Ecto neural progenitor cell (in vitro differentiated cells): ENCODE results near the gene MAP7D2.

Experiments
- DNase-seq: peaks from one replicate; pipeline ENCODE4 v3.0.0-alpha.2; 2018; ENCODE audit warnings: low spot score

The MAP7D2 gene

DNA sequence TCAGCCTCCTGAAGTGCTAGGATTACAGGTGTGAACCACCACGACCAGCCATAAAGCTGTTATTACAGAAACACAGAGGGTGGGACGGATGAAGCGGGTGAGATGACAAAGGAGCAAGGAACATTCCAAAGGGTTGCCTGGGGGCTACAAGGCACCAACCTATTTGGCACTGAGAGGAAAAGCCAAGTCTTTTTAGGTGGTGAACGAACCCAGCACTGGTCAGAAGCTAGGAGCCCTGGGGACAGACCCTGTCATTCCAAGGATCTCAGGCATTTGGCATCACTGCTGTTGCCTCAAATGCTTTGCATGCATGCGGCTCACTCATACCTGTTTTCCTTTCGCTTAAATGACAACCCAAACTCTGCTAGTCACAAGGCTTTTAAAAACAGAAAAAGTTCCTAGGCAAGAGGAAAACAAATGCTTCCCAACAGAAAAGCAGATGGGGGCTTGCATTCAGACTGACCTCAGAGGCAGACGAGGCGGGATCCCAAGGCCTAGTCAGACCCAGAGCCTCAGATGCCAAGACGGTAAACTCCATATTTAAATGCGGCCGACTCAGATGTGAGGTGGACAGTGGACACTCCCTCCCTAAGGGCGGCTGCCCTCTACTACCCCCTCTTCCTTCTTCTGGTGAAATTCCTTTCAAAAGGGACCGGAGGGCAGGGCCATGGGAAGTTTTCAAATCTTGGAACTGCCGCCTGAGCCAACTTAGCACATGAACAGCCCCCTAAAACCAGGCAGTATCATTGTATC, 4.5 kb downstream of the MAP7D2 start:
- no peak for DNase-seq

DNA sequence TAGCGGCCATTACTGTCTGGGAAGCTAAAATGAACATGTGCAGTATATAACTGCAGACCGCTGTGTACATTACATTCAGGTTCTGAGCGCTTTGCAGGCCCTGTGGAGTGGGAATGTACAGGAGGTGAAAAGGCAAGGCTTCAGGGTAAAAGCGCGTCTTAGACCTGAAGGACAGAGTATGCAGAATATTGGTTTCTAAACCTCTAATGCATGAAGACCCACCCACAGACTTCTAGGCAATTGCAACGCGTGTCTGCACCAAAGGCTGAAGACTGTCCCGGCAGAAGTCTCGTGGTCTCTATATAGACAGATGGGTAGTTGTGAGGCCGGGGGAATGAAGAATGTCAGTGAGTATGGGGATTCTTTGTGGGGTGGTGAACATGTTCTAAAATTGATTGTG, 5.4 kb downstream of the MAP7D2 start:
- DNase-seq, result no peak

DNA sequence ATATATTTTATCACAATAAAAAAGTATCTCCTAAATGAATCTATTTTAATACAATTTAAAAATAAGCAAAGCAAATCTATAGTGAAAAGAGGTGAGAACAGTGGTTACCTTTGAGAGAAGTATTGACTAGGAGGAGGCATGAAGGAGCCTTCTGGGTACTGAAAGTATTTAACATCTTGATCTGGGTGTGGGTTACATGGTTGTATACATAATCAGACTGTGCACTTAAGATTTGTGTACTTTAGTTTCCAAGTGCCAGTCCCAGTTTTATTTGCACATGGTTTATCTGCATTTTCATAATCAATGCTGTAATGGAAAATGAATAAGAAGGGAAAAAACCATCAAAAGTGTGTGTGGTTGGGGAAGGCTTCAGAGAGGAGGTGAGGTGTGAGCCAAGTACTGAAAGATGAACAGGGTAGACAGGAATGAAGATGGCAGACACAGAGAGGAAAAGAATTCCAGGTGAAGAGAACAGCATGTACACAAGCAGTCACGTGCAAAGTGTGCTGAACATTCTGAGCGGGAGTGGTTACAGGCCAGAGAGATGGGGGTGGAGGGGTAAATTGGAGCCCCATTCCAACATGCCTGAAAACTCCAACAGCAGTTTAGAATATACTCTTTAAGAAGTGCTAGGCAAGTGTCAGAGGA, 14.6 kb downstream of the MAP7D2 start:
- no peak for DNase-seq

DNA sequence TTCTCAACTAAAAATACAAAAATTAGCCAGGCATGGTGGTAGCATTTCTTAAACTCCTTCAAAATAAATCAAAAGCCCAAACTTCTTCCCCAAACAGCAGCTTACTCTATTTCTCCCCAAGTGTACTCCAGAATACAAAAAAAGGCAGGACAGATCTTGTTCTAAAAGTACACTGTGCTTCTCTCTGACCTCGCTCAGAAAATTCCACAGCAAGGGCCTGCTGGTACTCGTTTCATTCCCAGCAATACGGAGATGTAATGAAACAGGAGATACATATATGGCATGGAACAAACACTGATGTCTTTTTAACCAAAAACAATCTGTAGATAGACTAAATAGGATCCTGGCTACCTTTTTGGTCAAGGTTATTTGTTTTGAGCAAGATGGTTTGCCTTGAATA, 25.2 kb downstream of the MAP7D2 start:
- DNase-seq, result no peak

DNA sequence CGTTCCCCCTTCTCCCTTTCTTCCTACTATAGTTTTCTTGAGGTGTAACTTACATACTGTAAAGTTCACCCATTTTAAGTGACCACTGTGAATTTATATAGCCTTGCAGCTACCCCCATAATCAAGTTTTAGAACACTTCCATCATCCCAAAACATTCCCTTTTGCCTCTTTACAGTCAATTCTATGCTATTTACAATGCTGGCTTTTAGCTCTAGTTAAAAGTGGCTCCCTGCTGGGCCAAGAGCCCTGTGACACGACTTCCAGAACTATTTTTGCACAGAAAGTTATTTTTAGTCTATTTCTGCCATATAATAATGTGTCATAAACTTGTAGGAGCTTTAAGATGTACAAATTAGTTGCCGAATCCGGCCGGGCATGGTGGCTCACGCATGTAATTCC, 26.9 kb downstream of the MAP7D2 start:
- no peak for DNase-seq

DNA sequence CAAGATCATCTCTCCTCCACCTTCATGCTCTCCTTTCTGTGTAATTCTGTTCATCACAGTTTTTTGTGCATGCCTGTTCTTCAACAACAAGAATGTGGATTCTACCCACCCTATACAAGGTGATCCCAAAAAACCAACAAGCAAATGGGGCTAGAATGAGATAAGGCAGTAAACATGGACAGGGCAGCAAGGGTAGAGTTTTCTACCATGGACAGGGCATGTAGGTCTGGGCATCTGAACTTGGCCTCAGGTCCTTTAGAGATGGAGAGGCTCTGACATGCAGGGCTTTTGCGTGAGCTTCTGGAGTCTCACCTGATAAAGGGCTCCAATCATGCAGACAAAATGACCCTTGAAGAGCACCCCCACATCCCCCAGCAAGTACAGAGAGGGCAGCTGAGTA, 36.4 kb downstream of the MAP7D2 start:
- no peak for DNase-seq

DNA sequence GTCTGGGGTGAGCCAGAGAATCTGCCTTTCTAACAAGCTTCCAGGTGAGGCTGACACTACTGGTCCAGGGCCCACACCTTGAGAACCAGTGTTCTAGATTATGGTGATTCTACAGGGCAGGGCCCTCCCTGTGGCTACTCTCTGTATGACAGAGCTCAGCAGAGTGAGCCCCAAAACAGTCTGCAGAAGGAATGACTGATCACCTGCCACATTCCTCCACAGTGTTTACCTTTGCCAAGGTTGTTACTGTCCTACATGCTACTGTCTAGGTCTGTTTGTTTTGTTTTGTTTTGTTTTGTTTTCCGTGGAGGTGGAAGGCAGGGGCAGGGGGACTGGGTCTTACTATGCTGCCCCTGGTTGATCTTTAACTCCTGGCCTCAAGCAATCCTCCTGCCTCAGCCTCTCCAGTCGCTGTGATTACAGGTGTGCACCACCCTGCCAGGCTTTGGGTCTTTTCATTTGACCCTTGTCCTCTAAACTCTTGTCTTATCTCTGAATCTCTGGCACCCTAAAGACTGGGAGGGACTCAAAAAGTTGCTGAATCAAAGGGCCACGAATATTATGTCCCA, 45.1 kb downstream of the MAP7D2 start:
- no peak for DNase-seq

DNA sequence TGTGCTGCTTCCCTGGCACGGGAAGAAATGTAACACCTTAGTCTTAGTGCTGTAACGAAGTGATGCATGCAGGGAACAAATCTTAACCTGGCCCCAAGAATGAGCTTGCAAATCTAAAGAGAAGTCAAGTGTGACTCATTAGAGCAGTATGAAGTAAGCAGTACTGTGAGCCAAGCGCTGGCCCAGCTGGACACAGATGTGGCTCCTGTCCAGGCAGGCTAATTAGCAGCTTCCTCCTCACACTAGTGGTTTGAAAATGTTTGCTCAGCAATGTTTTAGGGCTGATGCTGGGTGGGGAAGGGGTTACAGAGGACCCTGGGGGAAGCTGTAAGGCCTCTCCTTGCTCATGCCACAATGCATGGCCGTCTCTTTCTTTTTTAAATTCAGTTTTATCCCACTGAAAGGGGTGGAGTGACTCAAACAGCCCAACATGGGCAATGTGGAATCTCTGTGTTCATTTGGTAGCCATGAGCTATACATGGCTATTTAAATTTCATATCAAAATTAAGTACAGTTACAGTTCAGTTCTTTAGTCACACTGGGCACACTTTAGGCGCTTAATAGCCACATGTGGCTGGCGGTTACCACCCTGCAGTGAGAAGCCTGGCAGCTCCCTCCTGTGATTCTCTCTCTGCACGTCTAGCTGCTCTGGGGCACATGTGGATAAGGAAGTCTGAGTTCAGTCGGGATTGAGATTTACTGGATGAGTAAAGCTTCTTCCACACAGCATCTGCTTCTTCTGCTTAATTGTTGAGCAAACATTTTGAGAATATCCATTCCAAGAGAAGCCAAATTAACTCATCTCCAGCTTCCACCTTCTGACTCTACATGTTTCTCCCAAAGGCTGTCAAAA, 48.8 kb downstream of the MAP7D2 start:
- DNase-seq, result no peak

DNA sequence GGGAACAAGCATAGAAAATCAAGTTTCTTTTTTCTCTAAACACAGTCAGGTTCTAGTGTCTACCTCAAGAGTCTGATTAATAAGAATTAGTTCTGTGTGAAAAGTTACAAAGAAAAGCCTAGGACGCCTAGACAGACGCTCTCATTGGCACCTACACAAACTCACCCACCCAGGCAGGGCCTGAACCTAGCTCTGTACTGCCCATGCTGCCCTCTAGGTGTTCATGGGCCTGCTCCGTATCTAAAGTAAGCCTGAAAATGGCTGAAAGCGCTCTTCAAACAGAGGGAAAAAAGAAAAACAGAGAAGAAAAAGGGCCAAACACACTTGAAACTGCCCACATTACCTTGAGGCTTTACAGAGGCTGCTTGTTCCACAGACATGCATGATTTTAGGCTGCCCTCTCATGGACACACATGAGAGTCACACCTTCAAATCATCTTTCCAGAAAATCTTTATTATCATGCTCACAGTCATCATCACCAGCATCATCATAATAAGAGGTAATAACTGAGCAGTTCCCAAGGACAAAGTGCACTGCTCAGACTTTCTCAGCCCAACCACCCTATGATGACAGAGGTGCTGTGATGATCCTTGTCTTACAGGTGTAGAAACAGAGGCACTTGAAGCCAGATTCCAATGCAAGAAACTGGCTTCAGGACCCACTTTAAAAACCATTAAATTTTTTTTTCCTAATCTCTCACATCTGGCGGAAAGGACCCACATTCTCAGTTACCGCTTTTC, 49.6 kb downstream of the MAP7D2 start:
- DNase-seq, result no peak

DNA sequence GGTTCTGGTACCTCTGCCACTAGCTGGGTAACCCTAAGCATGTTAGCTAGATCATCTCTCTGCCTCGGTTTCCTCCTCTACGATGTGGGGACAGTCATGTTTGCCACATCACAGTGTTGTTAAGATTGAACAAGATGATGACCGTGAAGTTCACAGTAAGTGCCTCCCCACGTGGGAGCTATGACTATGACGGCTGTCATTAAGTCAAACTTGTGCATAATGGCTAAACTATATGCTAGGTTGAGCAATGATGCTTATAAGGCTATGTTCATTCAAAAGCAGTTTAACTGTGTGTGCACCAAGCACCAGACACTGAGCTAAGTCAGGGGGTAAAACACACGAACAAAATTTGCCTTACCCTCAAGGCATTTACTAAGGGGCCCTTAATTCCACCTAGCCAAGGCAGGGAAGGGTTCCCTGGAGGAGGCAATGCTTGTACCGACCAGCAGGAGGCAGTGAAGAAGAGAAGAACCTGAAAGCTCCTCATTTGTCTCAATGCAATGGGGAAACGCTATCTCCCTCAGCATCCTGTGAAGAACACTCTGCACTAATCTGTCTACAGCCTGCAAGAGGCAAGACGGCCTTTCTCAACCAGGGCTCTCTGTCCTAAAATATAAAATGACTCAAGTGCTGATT, 52.9 kb downstream of the MAP7D2 start:
- no peak for DNase-seq

DNA sequence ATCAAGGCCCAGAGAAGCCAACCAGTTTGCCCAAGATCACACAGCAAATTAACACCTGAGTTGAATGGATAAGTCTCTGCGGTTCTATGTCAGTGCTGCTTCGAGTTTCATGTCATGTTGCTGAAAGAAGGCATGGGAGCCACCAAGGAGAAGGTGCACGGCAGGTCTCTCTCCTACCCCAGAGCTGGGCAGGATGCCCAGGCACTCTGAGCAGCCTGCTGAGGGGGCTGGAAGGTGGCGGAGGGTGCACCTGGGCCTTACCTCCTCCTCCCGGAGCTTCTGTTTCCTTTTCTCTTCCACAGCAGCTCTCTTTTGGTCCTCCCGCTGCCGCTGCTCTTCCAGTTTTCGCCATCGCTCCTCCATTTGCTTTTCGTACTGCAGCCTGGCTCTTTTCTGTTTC, 53.6 kb downstream of the MAP7D2 start:
- no peak for DNase-seq

DNA sequence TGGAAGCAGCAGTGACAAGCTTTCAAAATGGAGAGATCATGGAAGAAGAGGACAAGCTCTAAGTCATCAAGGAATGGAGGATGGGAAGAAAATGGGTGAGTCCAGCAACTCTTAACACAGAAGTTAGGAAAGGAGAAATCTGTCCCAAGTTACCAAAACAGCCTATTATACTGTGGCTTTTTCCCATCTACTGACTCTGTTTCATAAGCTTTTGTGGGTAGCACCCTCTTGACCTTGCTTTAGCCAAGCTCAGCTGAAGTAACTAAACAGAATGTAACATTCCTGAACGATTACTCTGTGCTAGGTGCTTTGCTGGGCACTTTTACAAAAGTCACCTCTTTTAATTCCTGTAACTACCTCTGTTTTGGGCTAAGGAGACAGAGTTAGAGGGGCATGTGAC, 54.9 kb downstream of the MAP7D2 start:
- no peak for DNase-seq

DNA sequence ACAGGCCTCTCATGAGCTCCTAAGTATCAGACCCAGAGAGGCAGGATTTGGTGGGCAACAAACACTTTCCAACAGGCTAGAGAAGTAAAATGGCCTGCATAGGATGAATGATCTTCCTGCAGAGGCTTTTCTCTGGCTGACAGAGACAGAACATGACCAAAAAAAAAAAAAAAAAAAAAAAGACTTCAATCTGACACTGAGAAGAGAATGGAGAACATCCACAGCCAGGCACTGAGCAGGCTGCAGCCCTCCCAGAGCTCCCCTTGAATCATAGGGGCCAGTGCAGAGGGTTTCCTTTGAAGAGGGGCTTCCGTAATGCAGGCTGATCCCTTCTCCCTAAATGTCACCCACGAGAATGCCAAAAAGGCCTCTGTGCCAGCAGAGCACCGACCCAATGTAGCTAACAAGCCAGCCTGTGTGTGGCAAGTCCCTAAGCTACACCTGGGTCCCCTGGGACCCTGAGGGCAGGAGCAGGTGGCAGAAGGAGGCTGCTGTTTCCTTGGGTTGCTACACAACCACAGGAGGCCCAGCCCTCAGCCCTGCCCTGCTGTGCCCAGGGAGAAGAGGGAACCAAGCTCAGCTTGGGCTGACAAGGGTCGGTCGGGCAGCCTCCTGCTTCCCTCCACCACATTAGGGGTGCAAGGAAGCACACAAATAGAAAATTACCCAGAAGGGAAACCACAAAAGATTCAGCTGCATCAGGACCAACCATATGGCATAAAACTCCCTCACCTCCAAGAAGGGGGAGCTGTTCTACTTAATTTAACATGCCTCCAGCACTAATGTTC, 55.6 kb downstream of the MAP7D2 start:
- DNase-seq, result no peak

DNA sequence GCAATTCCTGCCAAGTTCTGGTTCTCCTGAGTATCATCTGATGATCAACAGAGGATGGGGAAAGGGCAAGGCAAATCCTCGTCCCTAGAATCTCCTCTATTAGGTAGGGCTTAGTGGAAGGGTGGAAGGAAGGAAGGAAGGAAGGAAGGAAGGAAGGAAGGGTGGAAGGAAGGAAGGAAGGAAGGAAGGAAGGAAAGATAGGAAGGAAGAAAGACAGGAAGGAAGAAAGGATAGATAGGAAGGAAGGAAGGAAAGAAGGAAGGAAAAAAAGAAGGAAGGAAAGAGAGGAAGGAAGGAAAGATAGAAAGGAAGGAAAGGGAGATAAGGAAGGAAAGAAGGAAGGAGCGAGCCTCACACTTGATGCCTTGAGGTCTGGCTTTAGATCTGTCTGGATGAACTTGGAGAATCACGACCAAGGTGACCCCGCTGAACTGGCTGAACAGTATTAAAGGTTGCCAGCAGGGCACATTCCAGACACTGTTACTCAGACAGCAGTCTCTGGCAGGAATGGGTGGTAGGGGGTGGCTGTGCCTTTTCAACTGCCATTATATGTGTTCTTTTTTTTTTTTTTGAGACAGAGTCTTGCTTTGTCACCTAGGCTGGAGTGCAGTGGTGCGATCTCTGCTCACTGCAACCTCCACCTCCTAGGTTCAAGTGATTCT, 57.1 kb downstream of the MAP7D2 start:
- no peak for DNase-seq

DNA sequence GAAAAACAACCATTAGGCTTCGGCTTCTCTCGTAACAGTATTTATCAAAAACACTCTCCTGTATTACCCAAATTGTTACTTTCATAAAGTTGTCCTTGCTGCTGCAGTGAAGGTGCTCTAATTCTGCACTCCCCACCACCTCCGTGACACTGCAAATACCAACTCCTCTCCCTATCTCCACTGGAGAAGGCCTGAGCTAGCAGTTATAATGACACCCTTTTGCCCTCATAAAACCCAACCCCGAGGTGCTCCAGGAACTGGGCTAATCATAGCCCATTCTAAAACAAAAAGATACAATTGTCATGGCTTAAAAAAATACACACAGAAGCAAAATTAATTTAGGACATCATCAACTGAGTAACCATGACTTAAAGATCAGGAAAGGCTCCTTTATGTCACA, 59.2 kb downstream of the MAP7D2 start:
- DNase-seq, result no peak

DNA sequence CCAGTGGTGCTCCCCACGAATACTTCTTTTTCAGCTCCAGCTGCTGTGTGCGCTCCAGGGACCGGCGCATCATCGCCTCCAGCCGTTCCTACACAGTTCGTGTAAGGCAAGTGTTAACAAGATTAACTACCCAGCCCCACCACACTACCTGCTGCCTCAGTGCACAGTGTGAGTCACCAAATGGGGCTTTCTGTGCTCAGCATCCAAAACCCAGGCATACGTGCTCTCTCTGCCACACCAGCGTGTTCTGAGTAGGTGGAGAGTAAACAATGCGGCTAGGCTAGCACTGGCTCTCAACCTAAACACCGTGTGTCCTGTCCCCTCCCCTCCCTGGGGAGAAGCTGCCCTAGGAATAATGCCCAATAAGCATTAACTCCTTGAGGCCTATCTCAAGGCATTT, 60.0 kb downstream of the MAP7D2 start:
- peak; percentile 47 for DNase-seq

DNA sequence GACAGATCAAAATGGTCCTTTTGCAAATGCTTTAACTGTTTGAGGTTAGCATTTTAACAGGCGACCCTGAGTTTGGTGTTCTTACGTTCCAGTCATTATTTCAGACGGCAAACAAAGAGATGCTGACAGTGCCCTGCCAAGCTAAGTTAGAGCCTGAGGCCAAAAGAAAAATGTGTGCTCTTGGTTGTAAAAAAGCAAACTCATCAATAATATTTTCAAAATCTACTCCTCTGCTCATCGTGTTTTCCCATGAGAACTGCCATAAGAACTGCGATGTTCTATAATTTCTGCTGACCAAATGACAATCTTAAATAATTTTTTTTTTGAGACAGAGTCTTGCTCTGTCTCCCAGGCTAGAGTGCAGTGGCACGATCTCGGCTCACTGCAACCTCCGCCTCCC, 63.2 kb downstream of the MAP7D2 start:
- DNase-seq, result no peak

DNA sequence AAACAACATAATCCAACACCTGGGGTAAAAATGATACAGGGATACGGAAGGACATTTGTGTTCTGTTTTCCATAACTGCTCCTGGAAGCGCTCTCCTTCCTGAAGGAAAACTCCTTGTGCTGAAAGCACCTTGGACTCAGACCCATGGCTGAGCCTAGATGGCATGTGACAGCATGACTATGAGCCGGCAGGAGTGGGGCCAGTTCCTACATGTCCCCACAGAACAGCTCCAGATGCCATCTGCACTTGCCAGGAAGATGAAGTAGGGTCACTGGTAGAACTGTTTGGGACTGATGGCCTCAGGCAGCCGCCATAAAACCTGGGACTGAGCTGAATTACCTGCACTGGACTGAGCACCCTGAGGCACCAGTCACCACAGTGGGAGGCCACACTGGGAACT, 69.8 kb downstream of the MAP7D2 start:
- no peak for DNase-seq

DNA sequence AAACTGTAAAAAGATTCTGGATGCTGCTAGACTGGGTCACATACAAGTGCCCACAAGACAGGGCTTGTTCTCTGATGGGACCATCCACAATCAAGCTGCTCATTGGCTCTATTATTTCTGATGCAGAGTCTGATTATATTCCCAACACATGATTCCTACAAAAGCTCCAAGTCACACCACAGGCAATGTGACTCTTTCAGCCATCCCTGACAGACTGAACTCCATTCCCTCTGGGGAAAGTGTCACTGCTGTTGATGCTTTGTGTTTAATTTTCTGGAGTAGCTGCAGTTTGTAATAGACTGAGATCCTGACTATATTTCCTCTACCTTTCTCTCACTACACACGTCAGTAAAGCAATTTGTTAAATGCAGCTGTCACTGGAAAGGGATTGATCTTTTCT, 70.5 kb downstream of the MAP7D2 start:
- DNase-seq, result no peak

DNA sequence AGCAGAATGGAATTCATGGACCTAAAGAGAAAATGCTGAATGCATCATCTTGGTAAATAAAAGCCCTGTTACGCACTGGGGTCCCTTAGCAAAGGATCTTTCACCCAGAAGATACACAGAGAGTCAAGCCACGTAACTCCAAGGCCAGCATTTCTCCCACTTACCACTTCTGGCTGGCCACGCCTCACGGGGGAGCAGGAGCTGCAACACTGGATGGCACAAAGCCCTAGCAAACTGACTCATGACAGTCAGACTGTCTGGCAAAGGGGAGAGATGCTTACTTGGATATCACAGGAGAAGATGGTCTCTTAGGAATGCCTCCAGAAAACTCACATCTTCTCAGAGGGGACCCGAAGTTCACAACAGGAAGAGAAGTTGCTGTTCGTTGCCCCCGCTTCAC, 74.5 kb downstream of the MAP7D2 start:
- no peak for DNase-seq
